ENCODE results near the gene PGAP3.

The PGAP3 gene

GRCh38 chr17:39687101-39687545 lies 734 bp downstream of the PGAP3 start:
- Histone ChIP-seq H3K4me2 (ENCODE audit: low read length) (peak overlapping the region; percentile 92), H3K4me3 (ENCODE audit: low read depth, low read length, poor library complexity, severe bottlenecking) (peak overlapping the region; percentile 77), H3K79me2 (ENCODE audit: insufficient read depth, low read length) (no peaks in the 10 kb centered on the region), H3K9ac (ENCODE audit: low read length) (peak overlapping the region; percentile 74), H4K20me1 (ENCODE audit: insufficient read depth, low read length) (no peaks in the 10 kb centered on the region), H3K9me3 (ENCODE audit: low read length) (no peaks in the 10 kb centered on the region), H3K27ac (ENCODE audit: low read depth, low read length, poor library complexity, severe bottlenecking) (peak overlapping the region; percentile 75), H3K9me2 (ENCODE audit: low read depth, low read length) (no peaks in the 10 kb centered on the region), H3K27me3 (ENCODE audit: insufficient read depth, low read length) (no peaks in the 10 kb centered on the region), H3K4me1 (ENCODE audit: insufficient read depth, low read length, severe bottlenecking) (peaks cover 21% of the 10 kb centered on the region), H3F3A (ENCODE audit: insufficient read depth, low read length) (no peaks in the 10 kb centered on the region), H3K36me3 (ENCODE audit: insufficient read depth, low read length) (no peaks in the 10 kb centered on the region), H2AFZ (ENCODE audit: low read length) (peak overlapping the region; percentile 67; the same call in 1 of the 2 replicates)
- TF ChIP-seq CTCF (IDR thresholded peaks at IDR 0.05; ENCODE audit: low read length) (no peak), EZH2 (IDR thresholded peaks at IDR 0.05; ENCODE audit: borderline replicate concordance, low read length) (no peak)

GRCh38 chr17:39684369-39685192 lies 3.3 kb downstream of the PGAP3 start:
- no peaks in the 10 kb centered on the region for H3K9me2 ChIP-seq (ENCODE audit: low read depth, low read length)
- TF ChIP-seq CTCF (IDR thresholded peaks at IDR 0.05; ENCODE audit: low read length), result no peak
- TF ChIP-seq EZH2 (IDR thresholded peaks at IDR 0.05; ENCODE audit: borderline replicate concordance, low read length), result no peak
- no peaks in the 10 kb centered on the region for H3F3A ChIP-seq (ENCODE audit: insufficient read depth, low read length)
- H3K4me1 ChIP-seq (ENCODE audit: insufficient read depth, low read length, severe bottlenecking), result peaks cover 26% of the 10 kb centered on the region
- H3K36me3 ChIP-seq (ENCODE audit: insufficient read depth, low read length), result no peaks in the 10 kb centered on the region
- no peaks in the 10 kb centered on the region for H3K27me3 ChIP-seq (ENCODE audit: insufficient read depth, low read length)
- no peak overlapping the region for H2AFZ ChIP-seq (ENCODE audit: low read length)
- H3K4me3 ChIP-seq (ENCODE audit: low read depth, low read length, poor library complexity, severe bottlenecking), result no peak overlapping the region
- no peaks in the 10 kb centered on the region for H3K79me2 ChIP-seq (ENCODE audit: insufficient read depth, low read length)
- no peaks in the 10 kb centered on the region for H3K9me3 ChIP-seq (ENCODE audit: low read length)
- H3K9ac ChIP-seq (ENCODE audit: low read length), result no peak overlapping the region
- H3K4me2 ChIP-seq (ENCODE audit: low read length), result no peak overlapping the region
- H4K20me1 ChIP-seq (ENCODE audit: insufficient read depth, low read length), result no peaks in the 10 kb centered on the region
- no peak overlapping the region for H3K27ac ChIP-seq (ENCODE audit: low read depth, low read length, poor library complexity, severe bottlenecking)

- TF ChIP-seq CTCF (IDR thresholded peaks at IDR 0.05; ENCODE audit: low read length), result no peak
- TF ChIP-seq EZH2 (IDR thresholded peaks at IDR 0.05; ENCODE audit: borderline replicate concordance, low read length), result no peak
- H3K9ac ChIP-seq (ENCODE audit: low read length), result no peak overlapping the region
- no peak overlapping the region for H3K4me2 ChIP-seq (ENCODE audit: low read length)
- H3K4me1 ChIP-seq (ENCODE audit: insufficient read depth, low read length, severe bottlenecking), result peaks cover 21% of the 10 kb centered on the region
- H2AFZ ChIP-seq (ENCODE audit: low read length), result no peak overlapping the region
- no peaks in the 10 kb centered on the region for H4K20me1 ChIP-seq (ENCODE audit: insufficient read depth, low read length)
- H3K27me3 ChIP-seq (ENCODE audit: insufficient read depth, low read length), result no peaks in the 10 kb centered on the region
- H3K9me2 ChIP-seq (ENCODE audit: low read depth, low read length), result no peaks in the 10 kb centered on the region
- H3K9me3 ChIP-seq (ENCODE audit: low read length), result no peaks in the 10 kb centered on the region
- no peaks in the 10 kb centered on the region for H3K36me3 ChIP-seq (ENCODE audit: insufficient read depth, low read length)
- H3K4me3 ChIP-seq (ENCODE audit: low read depth, low read length, poor library complexity, severe bottlenecking), result no peak overlapping the region
- H3K79me2 ChIP-seq (ENCODE audit: insufficient read depth, low read length), result no peaks in the 10 kb centered on the region
- H3F3A ChIP-seq (ENCODE audit: insufficient read depth, low read length), result no peaks in the 10 kb centered on the region
- H3K27ac ChIP-seq (ENCODE audit: low read depth, low read length, poor library complexity, severe bottlenecking), result no peak overlapping the region
Observed at GRCh38 chr17:39683295-39683939, 4.4 kb downstream of the PGAP3 start.
